Dermis microvascular lymphatic vessel endothelial cell (primary cell): ENCODE results near the gene AMPD1. TPM values are rescaled to one million over a fixed set of nuclear protein-coding genes. Genes with fewer than 3 reads are reported as not detected.
A peak's percentile ranks its signal among the peaks of the same experiment; 100 is the strongest.

Experiments
- DNase-seq, 2 donors: peaks; one replicate each; pipeline versions ENCODE4 v3.0.0 to v3.0.0-alpha.2; 2010; ENCODE audit warnings: low read depth in 2 of 2
- total RNA-seq: library from RNA; depleted of rRNA; stranded (reverse); fragments of >200 nt; gene quantifications from 2 replicates; pipeline ENCODE4 v1.2.1, GENCODE V29; 2014

AMPD1 gene
- total RNA-seq, 1 donor from 2014 or later: not detected

DNA sequence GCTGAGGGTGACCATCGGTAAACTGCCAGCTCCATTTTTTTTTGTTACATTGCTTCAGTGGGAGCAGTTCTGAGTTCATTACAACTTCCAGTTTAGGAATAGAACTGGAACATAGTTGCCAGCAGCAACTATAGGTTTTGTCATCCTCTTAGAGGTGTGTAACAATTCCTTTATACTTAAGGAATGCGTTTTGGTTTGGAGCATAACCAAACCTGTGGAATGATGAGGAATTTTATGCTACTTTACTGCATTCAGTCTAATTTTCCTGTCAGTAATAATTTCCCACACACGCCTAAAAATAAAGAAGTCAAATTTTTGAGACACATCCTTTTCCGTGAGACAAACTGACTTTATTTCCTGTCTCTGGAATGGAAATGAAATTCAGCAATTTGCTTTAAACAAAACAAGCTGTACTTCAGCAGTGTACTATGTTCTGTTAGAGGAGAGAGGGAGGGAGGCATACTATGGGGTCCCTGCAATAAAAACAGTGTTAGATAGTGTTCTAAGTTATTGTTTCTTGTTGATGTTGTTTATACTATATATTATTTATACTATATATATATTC lies 4.8 kb upstream of the AMPD1 start:
- DNase-seq: peak; percentile 18 to 73

DNA sequence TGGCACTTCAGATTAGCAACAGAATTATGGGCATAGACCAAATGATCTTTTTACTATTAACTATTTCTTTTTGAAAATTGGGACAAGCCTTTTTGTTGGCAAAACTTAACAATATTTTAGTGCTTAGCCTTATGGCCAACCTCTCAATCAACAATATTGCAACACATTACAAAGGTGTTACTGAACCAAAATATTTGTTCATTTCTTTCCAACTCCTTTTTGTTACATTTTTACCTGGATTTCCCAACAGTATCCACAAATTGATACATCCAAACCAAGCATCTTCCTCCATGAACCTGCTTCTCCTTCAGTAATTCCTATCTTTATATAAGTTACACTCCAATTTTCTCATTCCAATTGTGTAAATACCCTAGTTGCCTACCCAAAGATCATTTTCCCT lies 1.5 kb upstream of the AMPD1 start:
- DNase-seq: no peak

DNA sequence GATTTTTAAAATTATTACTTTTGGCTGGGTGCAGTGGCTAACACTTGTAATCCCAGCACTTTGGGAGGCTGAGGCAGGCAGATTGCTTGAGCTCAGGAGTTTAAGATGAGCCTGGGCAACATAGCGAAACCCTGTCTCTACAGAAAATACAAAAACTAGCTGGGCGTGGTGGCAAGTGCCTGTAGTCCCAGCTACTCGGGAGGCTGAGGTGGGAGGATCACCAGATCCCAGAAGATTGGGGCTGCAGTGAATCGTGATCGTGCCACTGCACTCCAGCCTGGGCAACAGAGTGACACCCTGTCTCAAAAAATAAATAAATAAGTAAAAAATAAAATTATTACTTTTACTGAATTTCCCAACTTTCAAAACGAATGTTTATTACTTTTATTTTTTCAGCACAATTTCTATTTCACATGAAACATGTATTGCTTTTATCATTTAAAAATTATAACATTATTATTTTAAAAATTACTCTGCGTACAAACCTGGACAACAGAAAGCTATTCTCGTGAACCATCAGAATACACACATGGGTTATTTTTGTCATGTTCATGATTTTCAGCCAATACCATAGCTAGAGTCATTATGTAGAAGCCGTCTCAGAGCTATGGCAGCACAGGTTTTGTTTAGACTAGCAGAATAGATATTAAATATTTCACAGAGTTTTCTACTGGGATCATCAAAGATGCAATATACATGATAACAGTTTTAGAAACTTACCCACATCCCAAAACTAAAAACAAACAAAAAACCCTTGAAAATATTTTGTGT lies 621 bp downstream of the AMPD1 start:
- no peak for DNase-seq

DNA sequence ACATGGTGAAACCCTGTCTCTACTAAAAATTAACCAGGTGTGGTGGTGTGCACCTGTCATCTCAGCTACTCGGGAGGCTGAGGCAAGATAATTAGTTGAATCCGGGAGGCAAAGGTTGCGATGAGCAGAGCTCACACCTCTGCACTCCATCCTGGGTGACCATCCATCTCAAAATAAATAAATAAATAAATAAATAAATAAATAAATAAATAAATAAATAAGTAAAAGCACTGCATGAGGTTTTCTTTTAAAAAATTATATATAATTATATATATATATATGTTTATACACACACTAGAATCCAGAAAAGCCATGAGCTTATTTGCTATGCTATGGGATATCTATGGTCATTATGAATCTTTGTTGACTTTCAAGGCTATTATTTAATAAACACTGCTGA lies 2.4 kb downstream of the AMPD1 start:
- no peak for DNase-seq

DNA sequence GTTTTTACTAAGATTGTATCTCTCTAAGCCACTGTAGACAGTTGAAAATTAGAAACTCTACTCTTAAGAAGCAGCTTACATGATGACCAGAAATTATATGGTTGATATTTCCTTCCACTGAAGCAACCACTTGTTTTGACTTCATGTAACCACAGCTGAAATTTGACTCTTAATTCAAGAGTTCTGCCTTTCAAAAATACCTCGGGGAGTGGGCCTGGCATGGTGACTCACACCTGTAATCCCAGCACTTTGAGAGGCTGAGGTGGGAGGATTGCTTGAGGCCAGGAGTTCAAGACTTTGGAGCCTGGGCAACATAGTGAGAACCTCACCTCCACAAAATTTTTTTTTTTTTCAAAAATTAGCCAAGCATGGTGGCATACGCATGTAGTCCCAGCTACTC lies 4.3 kb downstream of the AMPD1 start:
- DNase-seq: no peak

DNA sequence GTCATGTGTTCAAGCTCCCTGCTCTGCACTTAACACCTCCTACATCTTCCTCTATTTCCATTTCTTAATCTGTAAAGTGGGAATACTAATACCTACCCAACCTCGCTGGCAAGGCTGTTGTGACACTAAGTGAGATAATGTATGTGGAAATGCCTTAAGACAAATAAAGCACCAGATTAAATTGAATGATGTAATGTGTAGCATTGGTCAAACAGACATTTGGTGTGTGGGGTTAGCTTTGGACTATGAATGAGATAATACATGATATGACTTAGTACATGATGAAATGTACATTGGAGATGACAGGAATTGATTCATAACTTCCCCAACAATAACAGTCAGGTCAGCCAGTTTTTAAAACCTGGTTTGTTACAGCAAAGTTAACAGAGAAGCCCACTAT lies 5.2 kb downstream of the AMPD1 start:
- DNase-seq: no peak

DNA sequence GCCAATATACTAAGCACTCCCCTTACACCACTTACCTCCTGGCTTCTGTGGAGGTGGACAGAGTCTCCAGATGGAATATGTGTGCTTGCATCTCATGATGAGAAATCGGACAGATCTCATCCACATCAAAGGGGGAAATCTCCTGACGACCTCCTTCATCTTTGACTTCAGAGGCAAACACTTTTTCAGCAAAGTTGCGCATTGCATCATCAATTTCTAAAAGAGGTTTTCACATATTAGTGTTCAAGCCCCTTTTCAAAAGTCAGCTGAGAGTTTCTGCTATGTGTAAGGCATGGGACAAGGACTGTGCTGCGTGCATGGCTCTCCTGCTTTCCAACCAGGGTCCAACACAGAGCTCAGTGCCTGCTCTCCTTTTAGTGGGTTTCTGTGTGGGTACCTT lies 6.8 kb downstream of the AMPD1 start:
- no peak for DNase-seq

DNA sequence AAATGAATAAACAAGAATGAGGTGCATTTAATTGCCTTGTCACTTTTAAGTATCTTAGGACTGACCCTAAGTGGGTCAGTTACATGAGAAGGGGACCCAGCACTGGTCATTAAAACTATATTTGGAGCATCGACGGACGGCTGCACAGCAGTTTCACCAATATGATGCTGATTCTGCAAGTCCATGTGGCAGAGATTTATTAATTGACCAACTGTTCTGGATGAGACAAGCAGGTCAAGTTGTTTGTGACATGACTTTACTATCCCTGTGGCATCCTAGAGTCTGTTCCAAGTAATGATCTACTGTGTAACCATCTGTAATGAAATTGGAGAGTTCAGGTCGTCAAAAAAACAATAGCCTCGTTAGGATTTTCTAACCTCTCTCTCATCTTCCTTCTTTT lies 9.5 kb downstream of the AMPD1 start:
- no peak for DNase-seq

DNA sequence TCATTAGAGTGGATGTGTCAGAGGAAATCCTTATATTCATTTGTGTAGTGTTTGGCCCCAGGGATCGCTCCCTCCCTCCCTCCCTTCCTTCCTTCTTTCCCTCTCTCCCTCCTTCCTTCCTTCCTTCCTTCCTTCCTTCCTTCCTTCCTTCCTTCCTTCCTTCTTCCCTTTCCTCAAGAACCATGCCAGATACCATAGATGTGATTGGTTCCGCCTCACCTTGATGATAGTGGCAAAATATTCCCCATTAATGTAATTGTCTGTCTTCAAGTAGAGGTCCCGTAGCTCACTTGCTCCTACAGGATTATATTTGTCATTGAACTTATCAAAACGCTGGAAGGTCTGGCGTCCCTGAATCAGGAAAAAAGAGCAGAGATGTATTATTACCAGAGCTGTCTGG lies 17.7 kb downstream of the AMPD1 start:
- DNase-seq: no peak

DNA sequence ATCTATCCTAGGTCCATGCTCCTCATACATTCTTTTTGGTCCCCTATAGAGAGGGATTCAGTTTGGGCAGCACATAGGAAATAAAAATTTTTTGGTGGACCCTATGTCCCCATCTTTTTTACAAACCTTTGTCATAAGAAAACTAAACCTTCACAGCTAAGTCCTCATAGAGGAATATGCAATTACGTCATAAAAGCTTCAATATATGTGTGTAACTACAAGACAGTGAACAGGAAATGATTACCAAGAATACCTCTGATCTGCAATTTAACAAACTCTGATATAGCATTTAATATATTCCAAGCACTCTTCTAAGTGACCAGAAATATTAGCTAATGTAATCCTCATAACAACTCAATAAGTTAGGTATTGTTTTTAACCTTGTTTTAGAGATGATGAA lies 19.2 kb downstream of the AMPD1 start:
- no peak for DNase-seq

DNA sequence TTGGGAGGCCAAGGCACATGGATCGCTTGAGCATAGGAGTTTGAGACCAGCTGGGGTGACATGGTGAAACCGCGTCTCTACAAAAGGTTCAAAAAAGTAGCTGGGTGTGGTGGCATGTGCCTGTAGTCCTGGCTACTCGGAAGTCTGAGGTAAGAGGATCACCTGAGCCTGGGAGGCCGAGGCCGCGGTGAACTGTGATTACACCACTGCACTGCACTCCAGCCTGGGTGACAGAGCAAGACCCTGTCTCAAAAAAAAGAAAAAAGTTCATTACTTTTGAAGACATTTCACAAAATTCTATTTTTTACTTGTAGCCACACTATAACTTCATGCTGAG lies 23.4 kb downstream of the AMPD1 start:
- no peak for DNase-seq

DNA sequence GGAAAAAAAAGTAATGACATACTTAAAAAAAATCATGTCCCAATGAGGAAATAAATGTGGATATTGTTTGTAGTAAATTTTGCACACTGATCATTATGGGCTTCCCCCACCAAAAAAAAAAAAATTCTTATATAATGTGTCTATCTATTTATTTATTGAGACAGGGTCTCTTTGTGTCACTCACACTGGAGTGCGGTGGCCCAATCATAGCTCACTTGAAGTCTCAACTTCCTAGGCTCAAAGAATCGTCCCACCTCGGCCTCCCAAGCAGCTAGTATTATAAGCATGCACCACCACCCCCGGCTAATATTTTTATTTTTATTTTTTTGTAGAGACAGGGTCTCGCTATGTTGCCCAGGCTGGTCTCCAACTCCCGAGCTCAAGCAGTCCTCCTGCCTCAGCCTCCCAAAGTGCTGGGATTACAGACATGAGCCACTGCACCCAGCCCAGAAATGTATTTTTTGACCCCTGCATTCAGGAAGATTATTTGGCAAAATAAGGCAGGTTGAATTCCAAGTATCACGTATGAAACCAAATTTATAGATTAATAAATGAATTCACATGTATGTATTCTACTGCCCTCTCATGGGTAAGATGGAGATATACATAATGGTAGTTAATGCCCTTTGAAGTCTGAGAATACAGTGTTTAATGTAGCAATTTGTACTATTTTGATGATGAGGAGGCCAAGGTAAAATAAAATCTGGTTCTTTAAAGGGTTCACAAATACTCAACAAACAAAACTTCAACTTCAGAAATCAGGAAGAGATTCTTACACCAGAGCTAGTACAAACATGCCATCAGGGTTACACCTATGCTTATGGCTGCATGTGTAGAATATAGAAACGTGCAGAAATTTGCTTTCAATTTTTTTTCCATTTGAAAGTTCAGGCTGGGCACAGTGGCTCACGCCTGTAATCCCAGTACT lies 24.1 kb downstream of the AMPD1 start:
- peak; percentile 21 to 23 for DNase-seq

DNA sequence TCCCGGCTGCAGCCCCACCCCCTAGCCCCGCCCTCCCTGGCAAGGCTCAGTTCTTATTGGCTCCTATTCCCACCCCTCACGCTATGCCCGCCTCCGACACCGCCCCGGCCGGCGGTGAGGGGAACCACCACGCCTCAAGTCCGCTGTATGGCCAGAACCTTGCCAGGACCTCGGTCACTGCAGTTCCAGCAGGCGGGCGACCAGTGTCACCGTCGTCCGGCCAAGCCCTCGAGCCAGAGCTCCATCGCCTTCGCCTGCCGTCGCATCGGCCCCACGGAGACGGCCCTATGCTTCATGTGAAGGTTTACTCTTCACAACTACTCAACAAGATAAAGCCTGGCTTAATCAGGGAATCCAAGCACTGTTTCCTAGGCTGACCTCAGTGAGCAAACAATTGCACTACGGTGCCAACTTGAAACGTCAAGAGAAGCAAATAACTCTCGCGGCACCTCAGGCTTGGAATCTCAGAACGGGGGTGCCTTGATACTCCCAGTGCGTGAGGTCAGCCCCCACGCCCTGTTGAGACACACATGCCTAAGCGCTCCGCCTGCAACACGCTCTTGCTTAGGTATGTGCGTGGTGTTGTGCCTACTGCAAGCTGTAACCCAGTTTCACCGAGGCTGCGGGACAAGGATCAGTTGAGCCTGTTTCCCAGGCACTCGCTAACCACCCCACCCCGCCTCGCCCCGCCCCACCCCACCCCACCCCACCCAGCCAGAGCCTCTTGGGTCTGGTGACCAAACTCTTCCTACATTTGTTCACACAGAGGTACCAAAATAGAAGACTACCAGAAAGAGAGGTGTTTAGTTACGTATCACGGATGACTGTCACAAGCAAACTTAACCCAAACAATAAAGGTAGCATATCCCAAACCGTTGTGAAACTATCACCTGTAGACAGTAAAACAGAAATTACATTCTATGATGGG lies 25.0 kb downstream of the AMPD1 start:
- peak; percentile 60 to 90 for DNase-seq

DNA sequence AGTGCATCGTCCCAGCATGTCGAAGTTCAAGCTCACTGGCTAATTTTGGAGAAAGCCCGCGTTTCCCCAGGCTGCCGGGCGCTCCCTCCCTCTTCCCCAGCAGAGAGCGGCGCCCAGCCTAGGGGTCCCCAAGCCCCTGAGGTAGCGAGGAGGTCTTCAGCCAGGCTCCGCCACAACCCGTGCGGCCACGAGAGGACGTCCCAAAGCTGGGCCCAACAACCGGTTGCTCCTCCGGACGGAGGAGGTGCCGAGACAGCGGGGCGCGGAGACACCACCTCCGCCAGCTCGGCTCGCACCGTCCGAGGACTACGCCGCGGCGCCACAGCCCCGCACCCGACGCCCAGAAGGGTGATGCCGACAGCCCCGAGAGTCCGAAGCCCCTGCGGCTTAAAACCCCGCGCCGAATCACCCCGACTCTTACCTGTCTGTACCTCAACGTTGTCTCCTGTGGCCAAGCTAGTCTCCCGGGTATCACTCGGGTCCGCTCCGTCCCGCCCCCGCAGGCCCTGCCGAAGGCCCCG lies 25.7 kb downstream of the AMPD1 start, which contains the start of gene DENND2C:
DENND2C (minus strand) TSS at position 488 of the 521 bp plus-strand sequence. CDS start 44,065 bp downstream, outside the sequence.
- no peak for DNase-seq

DNA sequence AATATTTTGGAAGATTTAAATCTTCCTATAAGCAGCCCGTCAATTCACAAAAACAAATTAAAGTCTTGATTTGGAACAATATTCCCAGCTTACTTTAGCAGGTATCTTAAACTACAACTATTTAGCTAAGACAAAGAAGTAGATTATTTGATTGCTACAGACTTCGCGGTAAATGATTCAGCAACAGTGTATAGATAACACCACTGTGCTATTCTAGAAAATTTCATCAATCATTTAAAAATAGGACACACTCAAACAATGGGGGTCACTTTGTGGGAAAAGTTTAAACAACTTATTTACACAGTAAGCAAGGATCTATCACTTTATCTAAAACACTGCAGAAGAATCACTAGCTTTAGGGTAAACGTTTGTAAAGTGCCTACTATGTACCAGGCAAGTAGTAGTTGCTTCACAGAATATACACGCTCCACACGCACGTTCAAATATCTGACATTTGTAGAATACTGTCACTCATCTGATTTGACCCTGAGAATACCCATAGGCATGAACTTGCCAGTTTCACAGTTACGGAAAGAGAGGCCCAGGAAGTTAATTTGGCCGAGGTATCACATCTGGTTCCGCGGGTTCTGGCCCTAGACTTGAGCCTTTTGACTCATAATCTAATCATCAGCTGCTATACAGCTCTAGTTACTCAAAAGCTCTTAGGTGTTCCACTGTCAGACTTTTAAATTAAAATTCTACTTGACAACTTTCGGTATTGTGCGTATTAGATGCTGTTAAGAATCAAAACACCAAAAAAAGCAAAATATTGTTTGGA lies 26.4 kb downstream of the AMPD1 start:
- DNase-seq: no peak

DNA sequence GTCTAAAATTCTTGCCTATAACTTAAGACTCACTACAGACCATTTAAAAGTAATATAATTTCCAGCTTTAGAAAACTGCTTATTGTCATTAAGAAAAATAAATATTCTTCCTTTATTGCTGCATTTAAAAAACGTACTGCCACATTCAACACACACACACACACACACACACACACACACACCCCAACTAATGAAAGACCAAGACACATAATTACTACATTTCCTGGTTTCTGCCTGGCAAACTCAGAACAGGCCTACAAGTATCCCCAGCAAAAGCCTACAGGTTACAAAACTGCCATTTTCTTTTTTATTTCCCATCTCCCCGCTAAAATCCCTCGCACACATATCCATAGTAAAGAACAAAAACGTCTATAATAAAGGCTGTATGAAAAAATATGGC lies 27.0 kb downstream of the AMPD1 start:
- DNase-seq: no peak

DNA sequence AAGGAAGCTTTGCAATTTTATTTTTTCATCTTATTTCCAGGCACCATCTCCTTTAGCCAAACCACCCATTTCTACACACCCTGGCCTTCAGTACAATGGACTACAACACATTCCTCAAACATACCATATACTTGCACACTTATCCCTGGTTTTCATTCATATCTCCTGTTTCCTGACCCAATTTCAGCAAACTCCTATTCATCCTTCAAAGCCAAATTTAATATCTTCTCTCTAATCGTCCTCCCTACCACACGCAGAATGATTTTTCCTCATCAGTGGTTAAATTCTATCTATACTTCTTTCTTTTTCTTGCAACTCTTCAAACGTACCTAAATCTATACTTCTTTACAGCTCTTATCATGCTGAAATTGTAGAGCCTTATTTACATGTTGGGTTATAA lies 28.4 kb downstream of the AMPD1 start:
- no peak for DNase-seq

DNA sequence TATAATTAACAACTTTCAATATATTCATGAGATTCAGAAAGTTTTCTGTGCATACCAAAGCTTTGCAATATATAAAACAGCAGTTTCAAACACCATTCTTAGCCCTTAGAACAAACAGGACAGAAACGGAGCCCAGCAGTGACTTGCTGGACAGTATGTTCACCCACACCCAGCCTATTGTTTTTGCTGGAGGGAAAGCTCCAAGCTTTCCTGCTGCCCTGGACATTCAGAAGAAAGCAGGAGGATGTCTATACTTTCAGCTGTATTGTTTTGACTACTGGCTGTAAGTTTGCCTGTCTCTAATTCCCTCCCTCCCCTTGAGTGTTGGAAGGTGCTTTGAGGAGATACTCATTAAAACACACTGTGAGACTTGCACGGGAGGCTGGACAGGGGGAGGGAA lies 35.1 kb downstream of the AMPD1 start:
- DNase-seq: no peak

DNA sequence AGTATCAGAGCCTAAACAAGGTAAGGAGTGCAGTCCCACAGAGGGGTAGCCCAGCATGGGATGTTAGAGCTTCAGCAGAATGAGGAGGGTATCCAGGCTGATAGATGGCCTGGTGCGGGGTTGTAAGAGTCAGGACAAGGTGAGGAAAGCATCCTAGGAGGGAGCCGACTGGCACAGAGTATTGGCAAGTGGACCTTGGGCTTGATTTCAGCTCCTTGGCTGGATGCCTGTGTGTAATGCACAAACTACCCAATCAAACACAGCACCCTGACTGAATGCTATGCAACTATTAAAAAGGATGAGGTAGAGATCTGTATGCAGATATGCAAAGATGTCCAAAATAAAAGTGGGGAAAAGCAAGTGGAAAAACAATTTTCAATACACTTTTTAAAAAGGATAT lies 43.5 kb downstream of the AMPD1 start:
- no peak for DNase-seq

DNA sequence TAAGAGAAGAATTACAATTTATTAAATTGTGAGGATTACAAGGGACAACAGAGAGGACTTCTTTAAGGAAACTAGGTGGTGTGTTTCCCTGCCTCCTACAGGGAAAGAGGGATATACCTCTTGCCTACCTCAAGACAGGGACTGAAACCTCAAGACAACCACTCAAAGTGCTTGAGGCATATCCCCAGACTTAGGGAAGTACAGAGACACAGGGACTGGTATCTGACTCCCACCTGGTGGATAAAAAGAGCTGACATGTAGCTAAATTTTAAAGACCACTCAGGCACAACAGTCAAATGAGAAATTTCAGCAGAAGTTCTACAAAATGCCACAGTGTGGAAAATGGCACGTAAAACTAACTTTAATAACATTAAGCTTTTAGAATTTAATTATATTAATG lies 46.8 kb downstream of the AMPD1 start:
- no peak for DNase-seq
